Umbilical cord (tissue), 2 donors: ENCODE data around the gene SDR39U1. TPM values are rescaled to one million over a fixed set of nuclear protein-coding genes. Genes with fewer than 3 reads are reported as not detected.
A peak's percentile ranks its signal among the peaks of the same experiment; 100 is the strongest.

Source experiments
- DNase-seq: peaks from one replicate; pipeline ENCODE4 v3.0.0-alpha.2; 2015; ENCODE audit warnings: low spot score
- total RNA-seq: library from RNA; depleted of rRNA; stranded (reverse); fragments of >200 nt; gene quantifications from one replicate; pipeline ENCODE4 v1.2.3, GENCODE V29; 2014; ENCODE audit warnings: low replicate concordance; ENCODE audit not compliant: insufficient read depth

The SDR39U1 gene
- total RNA-seq, 1 donor from 2014 or later, result 11.1 TPM

GRCh38 chr14:24411443-24412389 is 30.9 kb downstream of the SDR39U1 start:
- DNase-seq, result peak; percentile 66

DNA sequence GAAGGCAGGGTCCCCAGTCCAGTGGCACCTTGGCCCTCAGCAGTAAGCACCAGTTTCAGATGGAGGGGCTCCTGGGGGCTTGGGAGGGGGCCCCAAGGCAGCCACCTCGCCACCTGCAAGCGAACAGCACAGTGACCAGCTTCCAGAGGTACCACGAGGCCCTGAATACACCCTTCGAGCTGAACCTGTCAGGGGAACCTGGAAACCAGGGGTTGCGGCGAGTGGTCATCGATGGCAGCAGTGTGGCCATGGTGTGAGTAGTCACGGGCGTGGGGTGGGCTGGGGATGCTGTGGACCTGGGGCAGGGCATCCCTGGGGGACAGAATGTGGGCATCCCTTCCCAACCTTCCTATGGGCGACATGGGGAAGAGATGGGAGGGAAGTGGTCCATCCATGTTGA is 32.6 kb downstream of the SDR39U1 start:
- no peak for DNase-seq

DNA sequence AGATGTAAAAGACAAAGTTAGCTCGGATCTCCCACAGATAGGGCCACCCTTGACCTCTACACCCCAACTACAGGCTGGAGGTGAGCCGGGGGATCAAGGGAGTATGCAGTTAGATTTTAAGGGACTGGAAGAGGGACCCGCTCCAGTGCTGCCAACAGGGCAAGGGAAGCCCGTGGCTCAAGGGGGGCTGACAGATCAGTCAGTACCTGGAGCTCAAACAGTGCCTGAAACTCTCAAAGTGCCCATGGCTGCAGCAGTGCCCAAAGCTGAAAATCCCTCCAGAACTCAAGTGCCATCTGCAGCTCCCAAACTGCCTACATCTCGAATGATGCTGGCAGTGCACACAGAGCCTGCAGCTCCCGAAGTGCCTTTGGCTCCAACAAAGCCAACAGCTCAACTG is 33.4 kb downstream of the SDR39U1 start:
- no peak for DNase-seq

DNA sequence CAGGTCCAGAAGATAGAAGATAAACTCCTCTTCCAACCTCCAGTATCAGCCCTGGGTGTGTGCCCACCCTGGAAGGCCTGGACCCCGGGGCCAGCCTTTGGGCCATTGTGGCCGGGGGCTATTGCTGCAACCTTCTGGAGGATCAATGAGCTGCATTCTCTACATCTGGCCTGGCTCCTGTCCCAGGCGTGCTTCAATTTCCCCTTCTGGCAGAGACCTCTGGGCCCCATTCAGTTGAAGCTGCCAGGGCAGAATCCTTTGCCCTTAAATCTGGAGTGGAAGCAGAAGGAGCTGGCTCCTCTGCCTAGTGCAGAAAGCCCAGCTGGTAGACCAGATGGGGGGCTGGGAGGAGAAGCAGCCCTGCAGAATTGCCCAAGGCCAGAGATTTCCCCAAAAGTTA is 33.8 kb downstream of the SDR39U1 start:
- peak; percentile 58 for DNase-seq

- DNase-seq, result no peak
Observed at GRCh38 chr14:24407608-24408325, 34.8 kb downstream of the SDR39U1 start.

- no peak for DNase-seq
Observed at GRCh38 chr14:24406416-24406815, 36.2 kb downstream of the SDR39U1 start.

DNA sequence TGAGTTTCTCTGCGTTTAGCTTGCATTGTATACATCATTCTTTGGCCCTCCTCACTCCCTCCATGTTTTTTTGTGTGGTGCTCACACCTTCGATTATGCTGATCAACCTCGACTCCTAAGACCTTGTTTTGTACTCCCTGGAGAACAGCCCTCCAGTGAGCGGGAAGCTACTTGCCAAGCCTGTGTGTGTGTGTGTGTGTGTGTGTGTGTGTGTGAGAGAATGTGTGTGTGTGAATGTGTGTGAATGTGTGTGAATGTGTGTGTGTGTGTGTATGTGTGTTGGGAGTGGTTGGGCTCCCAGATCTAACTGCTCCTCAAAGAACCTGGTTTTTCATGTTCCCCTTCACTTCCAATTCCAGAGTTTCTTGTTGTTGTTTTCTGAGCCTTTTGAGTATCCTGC is 37.8 kb downstream of the SDR39U1 start:
- no peak for DNase-seq

GRCh38 chr14:24403294-24403998 is 39.1 kb downstream of the SDR39U1 start:
- no peak for DNase-seq

DNA sequence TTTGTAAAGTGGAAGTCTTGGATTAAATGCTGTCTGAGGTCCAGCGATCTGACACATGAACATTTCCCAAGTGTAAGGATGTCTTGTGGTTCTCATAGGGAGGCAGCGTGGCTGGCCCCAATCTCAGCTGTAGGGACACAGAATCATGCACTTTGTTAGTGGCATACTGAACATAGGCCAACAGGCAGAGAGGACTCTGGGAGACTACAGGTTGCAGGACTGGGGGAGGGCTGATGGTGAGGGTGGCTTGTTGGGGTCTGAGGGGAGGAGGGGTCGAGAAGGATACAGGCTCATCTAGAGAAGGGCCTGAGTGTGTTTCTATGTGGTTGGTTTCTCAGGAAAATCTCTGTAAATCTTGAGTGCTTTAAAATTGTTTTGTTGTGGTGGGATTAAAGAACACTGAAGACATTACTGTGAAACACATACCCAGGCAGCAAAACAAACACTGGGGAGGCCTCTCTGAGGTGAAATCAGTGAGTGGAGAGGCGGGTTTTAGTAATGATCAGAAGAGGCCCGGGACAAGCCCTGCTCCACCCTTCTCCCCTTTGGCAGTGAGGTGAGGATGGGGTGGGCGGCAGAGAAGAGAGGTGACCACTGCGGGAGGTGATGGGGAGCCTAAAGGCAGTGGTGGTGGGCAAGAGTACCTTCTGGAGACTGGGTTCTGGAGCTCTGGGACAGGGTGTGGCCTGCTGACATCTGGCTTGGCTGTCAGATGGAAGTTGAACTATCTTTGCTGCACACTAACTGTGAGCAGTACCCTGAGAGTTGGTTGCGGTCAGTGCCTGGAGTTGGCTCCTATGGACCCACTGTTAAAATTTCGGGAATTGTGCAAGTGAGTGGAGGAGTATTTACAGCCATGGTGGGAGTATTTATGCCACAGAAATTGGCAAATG is 40.5 kb downstream of the SDR39U1 start:
- no peak for DNase-seq

DNA sequence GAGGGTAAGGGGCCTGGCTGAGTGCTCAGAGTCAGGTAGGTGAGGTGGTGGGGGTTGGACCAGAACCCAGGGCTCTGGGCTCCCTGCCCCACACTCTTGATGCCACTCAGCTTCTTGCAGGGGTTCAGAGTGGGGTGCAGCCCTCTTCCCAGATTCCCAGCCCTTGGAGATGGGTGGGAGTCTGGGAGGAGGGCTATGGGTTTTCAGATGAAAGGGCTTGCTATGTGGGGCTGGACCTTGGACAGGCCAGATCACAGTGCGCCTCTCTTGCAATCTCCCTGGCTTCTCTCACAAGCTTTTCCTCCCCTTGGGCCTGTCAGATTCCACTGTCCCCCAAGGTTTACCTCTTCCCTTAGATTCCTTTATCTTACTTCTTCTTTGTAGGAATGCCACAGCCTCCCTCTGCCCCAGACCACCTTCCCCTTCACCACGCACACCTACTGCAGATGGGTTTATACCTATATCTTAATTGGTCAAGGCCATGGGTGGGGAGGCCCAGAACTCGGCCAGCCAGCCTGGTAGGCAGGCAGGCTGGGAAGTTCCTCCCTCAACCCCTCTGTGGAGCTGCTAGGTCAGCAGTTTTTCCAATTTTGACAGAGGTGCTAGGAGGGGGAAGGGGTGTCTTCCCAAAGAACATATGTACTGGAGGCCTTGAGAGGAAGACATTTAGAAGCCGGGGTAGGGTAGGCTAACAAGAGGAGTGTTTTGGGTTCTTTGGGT is 42.4 kb downstream of the SDR39U1 start:
- DNase-seq, result peak; percentile 67

GRCh38 chr14:24399447-24399822 is 43.1 kb downstream of the SDR39U1 start:
- DNase-seq, result no peak

GRCh38 chr14:24398653-24399446 is 43.7 kb downstream of the SDR39U1 start, which contains the start of gene NYNRIN:
Gene NYNRIN (plus strand): TSS chr14:24399003. CDS start chr14:24399247, 244 bp downstream.
- DNase-seq, result peak; percentile 92

DNA sequence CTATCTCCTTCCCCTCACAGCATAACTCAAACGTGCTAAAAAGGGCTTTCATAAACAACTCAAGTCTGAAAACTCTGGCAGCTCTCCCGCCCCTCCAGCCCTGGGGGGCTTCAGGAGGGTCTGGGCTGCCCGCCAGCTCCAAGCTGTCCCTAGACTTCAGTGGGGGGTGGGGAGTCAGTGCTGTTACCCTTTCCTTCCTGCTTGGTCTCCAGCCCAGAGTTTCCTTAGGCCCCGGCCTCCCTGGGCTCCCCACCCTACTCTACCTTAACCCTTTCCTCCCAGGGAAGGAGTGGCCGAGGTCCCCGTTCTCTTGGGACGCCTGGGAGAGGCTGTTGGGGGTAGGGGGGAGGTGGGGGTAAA is 44.3 kb downstream of the SDR39U1 start:
- peak; percentile 87 for DNase-seq

- DNase-seq, result no peak
Observed at GRCh38 chr14:24397639-24398292, 44.8 kb downstream of the SDR39U1 start.

DNA sequence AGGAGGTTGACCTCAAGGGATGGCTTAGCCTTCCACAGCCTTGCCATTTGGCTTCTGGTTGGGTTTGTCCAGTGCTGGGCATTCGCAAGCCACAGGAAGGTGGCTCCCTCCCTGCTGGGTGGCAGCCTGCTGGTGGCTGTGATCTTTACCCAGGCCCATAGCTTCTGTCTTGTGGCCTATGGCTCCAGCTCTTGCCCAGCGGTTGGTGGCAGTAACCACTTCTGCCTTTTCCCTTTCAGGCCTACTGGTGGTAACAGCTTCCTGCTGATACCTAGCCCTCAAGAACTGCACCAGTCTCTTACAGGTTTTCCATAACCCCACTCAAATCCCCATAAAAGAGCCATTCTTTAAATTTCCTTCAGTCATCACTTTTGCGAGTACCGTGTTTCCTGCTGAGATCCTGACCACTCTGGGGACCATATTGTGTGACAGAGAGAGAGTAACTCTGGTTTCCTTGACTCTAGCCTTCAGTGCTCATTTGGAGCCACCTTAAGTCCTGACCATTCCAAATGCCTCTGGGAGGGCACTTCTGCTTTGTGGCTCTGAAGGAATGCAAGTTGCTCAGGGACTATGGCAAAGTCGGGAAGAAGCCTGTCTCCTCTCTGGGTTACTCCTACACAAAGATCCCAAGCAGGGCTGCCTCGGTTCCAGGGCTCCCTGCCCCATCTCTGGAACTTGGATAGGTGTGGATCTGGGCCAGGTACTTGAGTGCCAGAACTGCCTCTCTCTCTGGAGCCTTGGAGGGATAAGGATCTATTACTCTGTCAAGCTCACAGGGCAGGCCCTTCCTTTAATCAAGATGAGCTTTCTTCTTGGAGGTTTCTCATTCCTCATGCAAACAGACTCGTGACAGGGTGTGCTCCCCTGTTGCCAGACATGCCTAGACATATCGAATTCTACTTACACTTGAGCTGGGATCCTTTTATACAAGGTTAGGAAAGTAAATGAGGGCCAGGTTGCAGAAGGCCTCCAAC is 46.7 kb downstream of the SDR39U1 start:
- DNase-seq, result peak; percentile 55

DNA sequence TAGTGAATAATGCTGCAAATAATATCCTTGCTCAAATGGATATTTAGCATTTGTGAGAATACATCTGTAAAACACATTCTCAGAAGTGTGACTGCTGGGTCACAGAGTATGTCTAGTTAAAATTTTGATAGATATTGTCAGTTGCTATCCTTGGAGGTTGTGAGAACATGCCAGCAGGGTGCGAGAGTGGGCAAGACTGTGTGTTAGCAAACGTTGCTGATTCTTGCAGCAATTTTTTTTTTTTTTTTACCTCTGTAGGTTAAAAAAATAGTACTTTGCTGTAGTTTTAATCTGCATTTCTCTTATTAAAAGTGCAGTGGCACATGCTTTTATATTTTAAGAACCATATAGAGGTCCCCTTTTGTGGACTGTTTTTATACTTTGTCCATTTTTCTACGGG is 48.3 kb downstream of the SDR39U1 start:
- no peak for DNase-seq

DNA sequence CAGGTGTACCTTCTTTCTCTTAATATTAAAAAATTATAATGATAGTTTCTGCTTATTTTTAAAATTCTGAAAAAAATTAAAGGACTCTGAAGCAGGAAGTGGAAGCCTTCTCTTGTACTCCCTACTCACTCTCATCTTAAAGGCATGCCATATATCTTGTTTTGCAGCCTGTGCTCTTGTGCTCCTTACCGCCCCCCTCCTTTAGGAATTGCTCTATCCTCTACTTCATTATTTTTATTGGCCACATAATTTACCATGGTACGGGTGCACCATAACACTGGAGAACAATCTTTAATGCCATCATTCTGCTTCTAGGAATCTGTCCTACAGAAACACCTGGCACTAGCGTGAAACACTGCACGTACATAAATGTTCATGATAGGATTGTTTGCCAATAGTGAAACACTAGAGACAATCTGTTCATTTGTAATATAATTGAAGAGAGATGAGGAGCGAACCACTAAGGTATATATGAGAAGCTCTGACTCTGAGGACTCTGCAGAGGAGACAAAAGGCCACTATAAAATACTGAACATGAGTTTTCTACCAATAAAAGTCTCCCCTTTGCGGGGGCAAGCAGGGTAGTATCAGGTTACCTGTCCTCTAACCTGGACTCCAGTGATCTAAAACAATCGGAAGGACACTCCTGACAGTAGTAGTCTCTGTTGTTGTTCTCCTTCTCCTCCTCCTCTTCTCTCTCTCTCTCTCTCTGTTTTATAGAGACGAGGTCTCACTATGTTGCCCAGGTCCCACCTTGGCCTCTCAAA is 50.1 kb downstream of the SDR39U1 start:
- peak; percentile 78 for DNase-seq
